HG03575 (cell line): ENCODE data around the gene ASTL.
"Not testable (repeated sequence)": the region's sequence is repeated elsewhere in the genome, so short reads cannot be mapped to it uniquely, and the experiment has no call there.

Experiments
- ATAC-seq: cut with Tn5 transposase; IDR thresholded peaks from one replicate; pipeline ENCODE4 v1.9.1; 2021; ENCODE audit not compliant: unreplicated experiment, insufficient number of reproducible peaks, low FRiP score; ENCODE audit errors: extremely low read depth

The ASTL gene

DNA sequence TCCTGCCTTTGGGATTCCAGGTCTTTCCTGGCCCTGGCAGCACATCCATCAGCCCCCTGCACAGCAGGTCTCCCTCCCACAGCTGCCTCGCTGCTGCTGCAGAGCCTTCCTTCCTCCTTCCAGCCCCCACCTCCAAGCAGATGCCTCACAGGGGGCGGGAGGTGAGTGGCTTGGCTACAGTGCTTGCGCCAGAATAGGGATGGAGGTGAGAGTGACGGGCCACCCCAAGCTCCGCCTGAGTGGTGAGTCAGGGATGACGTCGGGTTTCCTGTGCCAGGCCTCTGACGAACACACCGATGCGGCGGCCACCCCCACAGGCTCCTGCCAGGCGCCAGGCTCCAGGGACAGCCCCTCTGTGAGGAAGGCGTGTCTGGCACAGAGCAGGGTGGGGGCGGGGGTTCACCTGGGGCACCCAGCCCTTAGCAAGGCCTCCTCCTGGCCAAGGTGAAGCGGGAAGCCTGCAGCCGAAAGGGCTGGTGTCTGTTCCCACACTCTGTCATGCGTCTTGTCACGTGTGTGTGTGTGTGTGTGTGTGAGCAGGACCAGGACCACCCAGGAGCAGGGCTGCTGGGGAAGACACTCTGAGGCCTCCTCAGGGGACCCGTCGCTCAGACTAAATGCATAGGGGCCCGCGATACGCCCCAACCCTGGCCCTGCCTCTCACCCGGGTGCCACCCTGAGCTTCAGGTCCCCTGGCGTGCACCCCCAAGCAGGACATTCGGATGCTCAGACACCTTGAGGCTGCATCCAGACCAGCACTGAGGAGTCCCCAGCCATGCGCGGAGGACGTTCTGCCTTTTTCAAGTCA lies 10.3 kb upstream of the ASTL start:
- ATAC-seq, result no peak

DNA sequence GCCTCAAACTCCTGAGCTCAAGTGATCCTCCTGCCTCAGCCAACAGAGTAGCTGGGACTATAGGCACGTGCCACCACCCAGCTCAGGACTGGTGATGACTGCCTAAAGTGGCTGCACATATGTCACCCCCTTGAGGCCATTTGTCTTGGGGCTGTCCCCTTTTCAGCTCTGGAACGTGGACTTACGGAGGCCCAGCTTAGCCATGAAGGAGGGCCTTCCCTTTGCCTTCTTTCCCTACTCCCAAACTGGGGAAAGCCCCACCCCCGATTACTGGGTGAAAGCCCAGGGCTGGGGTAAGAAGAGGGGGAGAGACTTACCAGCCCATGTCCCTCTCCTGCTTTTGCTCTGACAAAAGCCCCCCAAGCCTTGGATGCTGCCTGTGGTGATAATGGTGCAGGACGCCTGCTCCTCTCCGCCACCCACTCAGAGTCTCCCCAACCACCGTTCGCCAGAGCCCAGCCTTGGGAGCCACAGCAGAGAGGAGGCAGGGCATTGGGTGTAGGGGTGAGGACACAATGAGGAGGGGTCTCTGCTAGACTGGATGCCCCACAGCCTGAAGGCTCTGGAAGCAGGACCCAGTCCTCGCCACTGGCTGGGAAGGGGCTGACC lies 9.4 kb upstream of the ASTL start:
- no peak for ATAC-seq

DNA sequence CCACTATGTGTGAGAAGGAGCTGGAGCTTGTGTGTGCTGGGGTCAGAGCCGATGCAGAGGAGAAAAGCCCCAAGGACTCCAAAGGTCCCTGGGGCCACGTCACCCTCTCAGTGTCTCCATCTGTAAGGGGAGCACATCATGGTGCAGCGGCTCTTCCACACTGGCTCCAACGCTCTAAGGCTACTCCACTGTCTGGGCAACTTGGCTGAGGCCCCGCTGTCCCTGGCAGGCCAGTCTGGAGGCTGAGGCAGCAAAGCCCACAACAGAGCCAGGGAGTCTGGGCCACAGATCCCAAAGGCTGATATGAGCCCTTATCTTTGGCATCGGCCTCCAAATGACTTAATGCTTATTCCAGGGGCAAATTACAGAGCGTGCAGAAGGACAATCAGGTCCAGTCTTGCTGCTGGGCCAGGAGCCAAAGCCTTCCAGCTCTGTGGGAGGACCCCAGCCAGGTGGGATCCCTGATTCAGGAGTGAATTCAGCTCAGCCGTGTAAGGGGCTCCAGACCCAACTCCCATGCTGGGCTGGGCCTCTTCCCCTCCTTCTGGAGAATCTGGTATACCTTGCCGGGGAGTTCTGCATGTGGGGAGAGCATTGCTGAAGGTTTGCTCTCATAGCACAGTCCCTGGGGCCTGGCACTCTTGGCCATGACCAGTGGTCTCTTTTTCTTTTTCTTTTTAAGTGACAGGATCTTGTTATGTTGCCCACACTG lies 8.7 kb upstream of the ASTL start:
- no peak for ATAC-seq

DNA sequence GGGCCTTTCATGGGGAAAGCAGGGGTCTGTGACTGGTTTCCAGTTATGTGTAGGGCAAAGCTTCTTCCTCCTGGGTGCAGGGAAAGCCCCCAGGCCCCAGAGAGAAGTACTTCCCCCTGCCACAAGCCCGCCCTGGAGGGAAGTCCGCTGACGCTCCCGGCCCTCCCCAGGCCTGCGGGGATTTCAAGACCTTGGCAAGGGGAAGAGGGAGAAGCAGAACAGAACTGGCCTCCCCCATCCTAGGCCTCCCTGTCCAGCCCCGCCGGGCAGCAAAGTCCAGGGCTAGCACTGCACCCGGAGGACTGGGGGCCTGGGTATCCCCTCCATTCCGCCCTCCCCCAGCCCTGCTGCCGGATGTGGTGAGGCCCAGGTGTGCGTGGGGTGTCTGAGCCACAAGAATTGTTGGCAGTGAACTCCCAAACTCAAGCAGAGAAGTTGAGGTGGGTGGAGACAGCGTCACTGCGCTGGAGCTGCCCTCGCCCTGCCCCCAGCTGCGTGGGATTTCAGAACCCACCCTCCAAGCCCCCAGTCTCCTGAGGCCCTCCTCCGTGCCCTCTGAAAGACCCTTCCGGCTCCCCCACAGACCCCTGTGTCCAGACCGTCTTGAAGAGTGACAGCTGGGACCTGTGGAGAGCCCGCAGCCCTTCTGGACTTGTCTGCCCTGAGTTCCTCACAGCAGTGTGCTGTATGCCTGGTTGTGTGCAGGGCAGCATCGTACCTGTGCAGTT lies 8.0 kb upstream of the ASTL start:
- ATAC-seq, result no peak

DNA sequence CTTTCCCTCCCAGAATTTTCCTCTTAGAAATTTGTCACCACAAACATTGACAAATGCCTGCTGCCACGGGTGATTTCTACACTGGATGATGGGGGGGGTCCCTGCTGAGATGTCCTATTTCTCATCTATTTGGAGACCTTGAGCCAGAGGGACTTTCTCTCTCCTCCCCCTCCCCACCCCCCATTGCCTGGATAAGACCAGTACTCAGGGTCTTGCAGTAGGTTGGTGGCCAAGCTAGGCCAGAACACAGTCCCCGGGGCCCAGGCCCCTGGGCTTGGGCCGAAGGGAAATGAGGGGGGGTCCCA lies 7.5 kb upstream of the ASTL start:
- no peak for ATAC-seq

DNA sequence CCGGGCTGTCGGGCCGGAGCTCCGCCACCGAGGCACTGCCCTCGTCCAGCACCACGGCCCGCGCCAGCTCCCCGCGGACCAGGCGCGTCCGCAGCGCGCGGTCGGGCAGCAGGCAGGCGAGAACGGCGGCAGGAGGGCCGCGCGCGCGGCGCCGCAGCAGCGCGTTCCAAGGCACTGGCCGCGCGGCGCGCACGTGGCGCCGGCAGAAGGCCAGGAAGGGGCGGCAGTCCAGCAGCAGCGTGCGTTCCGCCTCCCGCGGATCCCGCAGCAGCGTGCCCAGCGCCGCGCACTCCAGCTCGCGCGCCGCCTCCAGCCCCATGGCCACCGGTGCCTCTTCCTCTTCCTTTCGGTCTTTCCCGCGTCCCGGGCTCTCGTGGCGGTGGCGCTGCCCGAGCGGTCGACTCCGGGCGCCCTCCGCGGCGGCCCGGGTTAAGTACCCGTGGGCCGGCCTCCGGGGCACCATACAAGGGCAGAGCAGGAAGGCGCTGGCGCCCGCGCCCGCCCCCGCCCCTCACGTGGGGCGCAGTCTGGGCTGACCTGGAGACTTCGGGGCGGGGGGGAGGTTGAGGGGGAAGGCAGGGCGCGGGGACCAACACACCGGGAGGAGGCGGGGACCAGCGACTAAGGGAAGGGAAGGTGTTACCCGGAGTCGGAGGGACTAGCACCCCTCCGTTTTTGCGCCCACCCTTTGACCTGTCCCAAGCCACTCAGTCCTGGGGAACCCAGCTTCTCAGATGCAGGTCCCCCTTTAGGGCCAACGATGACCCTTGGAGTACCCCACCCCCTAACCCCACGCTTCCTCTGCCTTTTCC lies 6.9 kb upstream of the ASTL start, which contains the start of gene DUSP2:
DUSP2 (minus strand) TSS at position 405 of the 812 bp plus-strand sequence; CDS start at position 319, 86 bp downstream.
- no peak for ATAC-seq

DNA sequence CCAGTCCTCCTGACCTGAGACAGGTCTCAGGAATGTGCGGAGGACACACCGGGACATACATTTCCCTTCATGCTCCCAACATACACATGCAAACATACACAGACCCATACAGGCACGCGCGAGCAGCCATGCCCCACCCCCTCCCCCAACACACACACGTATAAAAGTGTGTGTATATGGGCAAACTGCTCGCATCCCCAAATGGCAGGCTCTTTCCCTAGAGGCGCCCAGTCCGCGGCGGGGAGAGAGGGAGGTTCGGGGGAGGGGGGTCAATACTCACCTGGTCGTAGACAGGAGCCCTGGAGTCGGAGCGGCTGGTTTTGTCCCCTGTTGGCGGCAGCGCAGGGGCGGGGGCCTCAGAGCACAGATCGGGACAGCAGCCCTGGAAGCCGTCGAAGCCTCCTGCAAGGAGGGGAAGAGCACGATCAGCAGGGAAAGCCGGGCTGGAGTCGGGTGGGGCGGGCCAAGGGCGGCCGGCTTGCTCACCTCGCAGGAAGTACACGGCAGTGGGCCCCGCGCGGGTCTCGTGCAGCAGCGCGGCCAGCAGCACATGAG lies 6.3 kb upstream of the ASTL start:
- ATAC-seq, result no peak

DNA sequence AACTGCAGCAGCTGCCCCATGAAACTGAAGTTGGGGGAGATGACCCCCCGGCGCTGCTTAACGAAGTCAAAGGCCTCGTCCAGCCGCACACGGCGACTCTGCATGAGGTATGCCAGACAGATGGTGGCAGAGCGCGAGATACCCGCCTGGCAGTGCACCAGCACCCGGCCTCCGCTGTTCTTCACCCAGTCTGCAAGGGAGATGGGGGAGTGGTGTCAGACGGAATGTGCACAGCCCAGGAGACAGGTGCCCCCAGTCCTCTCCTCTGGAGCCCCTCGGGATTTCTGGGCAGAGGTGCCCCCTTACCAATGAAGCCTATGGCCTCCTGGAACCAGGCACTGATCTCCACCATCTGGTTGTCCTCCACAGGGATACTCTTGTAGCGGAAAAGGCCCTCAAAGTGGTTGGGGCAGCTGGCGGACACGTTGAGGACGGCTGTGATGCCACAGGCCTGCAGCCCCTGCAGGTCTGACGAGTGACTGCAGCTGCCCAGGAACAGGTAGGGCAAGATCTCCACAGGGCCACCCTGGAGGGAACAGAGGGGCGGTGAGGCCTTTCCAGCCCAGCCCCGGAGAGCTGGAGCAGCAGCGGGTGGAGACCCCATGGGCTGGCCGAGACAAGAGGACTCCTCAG lies 5.7 kb upstream of the ASTL start:
- ATAC-seq, result no peak

DNA sequence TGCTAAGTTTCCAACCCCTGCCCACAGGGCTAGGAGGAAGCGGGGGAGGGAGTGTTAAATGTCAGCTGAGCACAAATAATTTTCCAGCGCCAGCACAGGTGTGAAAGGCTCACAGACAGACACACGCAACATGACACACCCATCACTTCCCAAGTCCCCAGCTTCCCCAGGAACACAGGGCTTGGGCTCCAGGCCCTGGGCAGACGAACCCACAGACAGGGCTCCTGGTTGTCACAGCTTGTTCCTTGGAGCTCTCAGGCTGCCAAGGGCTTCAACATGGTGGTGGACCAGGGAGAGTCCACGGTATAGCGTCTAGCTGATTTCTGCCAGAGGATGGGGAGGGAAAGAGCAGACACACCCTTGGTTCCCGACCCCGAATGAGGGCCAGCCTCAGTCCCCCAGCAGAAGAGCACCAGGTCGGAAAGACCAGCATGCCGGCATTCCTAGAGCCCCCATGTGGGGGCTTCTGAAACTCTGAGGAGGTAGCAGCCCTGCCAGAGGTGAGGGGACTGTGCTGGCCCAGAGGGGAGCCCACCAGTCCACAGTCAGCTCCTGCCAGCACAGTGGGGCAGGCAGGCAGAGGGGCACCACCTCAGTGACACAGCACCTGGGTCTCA lies 5.0 kb upstream of the ASTL start:
- ATAC-seq, result no peak

DNA sequence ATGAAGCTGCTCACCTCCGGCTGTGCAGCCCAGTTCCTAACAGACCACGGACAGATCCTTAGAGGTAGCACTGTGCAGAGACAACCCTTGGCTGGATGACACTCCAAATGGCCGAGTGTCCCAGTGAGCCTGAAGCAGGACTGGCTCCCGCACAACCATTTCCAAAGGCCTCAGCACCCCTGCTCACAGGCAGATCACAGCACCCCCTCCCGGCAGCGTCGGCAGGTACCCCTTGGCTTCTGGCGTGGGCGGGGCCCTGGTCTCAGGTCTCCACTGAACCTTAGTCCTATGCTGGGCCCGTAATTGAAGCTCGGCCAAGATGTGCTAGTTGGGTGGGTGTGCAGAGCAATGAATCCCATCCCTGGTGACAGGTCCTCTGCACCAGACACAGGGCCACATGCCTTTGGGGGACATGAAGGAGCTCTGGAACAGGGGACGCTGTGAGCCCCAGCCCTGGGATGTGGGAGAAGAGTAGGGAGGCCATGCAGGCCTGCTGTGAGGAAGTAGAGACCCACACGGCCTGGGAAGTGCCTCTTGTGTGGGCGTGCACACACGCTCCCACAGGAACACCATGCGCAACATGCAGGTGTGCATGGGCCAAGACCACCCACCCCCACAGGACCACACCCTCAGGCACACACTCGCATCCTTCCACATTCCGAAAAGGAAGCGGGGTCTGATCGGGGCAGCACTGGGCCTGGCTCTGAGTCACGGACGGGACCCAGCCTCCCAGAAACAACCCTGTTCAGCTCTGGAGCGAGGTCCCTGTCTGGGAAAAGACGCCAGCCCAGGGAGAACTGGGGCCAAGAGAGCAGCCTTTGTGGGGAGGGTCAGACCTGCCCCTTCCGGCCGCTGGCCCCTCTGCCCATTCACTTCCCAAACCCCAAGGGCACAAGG lies 4.2 kb upstream of the ASTL start:
- no peak for ATAC-seq

DNA sequence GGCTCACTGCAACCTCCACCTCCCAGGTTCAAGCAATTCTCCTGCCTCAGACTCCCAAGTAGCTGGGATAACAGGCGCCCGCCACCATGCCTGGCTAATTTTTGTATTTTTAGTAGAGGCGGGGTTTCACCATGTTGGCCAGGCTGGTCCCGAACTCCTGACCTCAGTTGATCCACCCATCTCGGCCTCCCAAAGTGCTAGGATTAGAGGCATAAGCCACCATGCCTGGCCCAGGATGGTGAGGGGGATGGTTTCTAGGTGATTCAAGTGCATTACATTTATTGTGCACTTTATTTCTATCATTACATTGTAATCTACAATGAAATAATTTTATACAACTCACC lies 3.3 kb upstream of the ASTL start:
- ATAC-seq, result not testable (repeated sequence)

DNA sequence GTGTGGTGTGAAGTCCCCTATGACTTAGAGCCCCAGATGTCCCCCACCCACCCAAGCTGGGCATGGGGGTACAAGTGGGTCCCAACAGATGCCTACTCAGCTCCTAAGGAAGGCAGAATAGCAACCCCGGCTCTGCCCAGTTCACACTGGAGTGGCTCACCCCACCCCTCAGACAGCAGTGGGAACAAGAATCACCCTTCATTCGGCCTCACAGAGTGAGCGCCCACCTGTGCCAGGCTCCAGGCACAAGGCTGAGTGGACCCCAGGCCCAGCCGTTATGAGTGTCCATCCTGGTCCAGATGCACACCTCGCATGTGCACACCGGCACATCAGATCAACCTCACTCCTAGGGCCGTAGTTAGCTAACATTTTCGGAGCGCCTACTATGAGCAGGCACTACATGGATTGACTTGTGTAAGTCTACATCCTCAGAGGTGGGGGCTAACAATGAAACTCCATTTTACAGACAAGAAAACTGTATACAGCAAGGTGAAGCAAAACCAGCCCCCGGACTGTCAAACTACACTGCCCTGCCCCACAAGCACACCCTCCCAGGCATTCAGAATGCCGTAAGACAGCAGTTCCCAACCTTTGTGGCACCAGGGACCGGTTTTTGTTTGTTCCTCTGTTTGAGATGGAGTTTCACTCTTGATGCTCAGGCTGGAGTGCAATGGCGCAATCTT lies 2.8 kb upstream of the ASTL start:
- no peak for ATAC-seq

DNA sequence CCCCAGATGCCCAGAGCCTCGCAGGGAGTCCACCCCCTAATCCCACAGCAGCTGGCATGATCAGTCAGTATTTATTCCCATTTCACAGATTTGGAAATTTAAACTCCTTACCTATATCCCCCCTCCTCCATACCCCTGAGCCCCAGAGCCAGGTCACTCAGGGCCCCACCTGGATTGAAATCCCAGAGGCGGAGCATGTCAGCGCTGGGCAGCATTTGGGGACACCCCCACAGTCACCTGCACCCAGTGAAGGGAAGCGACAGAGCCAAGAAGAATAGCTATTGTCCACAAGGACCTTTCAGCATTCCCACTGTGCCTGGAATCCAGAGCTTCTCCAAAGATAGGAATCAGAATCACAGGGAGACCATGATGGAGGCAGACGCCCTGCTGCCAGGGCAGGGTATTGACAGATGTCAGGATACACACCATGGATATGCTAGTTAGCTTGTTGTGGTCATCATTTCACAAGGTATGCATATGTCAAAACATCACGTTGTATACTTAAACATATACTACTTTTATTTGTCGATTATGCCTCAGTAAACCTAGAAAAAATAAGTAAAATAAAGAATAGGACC lies 968 bp upstream of the ASTL start:
- ATAC-seq, result no peak

DNA sequence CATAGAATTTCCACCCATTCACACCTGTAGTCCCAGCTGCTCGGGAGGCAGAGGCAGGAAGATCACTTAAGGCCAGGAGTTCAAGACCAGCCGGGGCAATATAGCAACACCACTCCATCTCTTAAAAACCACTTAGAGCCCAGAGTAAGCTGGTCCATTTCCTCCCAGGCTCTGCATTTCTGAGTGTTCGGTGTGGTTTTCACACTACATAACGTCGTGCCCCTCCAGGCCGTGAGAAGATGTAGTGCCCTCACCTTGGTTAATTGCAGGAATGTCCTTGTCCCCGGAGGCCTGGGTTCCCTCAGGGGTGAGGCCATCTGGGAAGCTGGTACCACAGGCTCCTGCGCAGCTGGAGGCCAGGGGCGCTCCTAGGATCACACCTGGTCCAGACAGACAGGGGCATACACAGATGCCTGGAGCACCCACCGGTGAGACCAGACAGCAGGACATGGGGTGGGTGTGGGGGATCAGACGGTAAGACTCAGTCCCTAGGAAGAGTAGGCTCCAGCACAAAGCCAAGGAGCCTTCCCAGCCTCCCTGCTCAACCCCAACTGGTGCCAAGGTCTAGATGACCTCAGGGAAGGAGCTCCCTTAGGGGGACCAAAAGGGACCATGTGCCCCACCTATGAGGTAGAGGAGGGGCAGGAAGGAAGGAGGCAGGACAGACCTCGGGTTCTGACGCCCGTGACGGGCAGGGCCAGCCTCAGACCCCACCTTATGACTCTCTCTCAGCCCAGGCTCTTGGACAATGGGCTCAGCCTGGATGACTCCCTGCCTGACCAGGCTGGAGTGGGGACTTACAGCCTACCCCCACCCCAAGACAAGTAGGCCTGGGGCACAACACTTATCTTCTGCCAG lies 752 bp downstream of the ASTL start:
- ATAC-seq, result no peak

DNA sequence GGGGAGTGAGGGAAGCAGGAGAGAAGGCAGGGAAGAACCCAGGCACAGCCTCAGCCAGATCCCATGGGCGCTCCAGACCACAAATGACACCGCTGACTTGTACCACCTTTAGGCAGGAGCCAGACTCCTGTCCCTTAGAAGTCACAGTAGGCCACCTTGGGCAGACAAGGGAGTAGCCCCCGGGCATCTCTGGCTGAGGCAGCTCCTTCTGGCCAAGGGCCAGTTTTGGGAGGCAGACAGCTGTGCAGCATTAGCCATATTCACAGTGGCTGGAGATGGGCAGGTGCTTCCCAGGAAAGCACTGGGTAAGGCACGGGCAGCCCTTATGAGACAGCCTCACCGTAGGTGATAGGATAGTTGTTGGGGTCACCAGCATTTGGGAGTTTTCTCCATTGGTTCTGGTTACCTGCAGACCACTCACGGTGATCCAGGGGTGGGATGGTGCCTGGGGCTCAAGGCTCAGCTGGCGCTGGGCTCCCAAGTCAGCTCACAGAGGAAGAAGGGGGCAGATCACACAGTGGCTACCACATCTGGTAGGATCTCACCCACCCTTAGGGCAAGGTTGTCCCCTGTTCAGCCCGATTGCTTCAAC lies 2.1 kb downstream of the ASTL start:
- no peak for ATAC-seq
